ENCODE results near the gene ZBTB47.

Gene ZBTB47

GRCh38 chr3:42698216-42698910 lies 44.9 kb downstream of the ZBTB47 start:
- Histone ChIP-seq H3K4me3 (ENCODE audit: low read depth, low read length) (no peak overlapping the region), H3K27me3 (ENCODE audit: insufficient read depth, low read length) (no peaks in the 10 kb centered on the region), H3K14ac (ENCODE audit: low read length) (no peak overlapping the region), H3K18ac (ENCODE audit: low read length) (no peak overlapping the region), H2BK120ac (ENCODE audit: insufficient read depth, low read length, poor library complexity) (no peak overlapping the region), H3K79me1 (ENCODE audit: low read length) (no peaks in the 10 kb centered on the region), H2AK5ac (ENCODE audit: low read length) (no peak overlapping the region), H3K9ac (ENCODE audit: low read length) (no peak overlapping the region), H4K91ac (ENCODE audit: low read depth, low read length) (no peak overlapping the region), H3K9me3 (ENCODE audit: insufficient read depth, low read depth, low read length) (peaks cover 5% of the 10 kb centered on the region), H3K23ac (ENCODE audit: low read length) (no peak overlapping the region), H2AFZ (ENCODE audit: insufficient read depth, low read length, poor library complexity) (no peak overlapping the region), H4K12ac (ENCODE audit: low read depth, low read length) (no peak overlapping the region), H3K4ac (ENCODE audit: low read depth, low read length) (no peak overlapping the region), H2BK12ac (ENCODE audit: low read length) (no peak overlapping the region), H3K27ac (ENCODE audit: low read depth, low read length) (no peak overlapping the region), H4K8ac (ENCODE audit: low read depth, low read length) (no peak overlapping the region), H3K36me3 (ENCODE audit: control insufficient read depth in 1 of 2, insufficient read depth in 2 of 2, low read length in 2 of 2) (no peaks in the 10 kb centered on the region), H2BK5ac (ENCODE audit: low read depth, low read length, poor library complexity) (no peak overlapping the region), H3K79me2 (ENCODE audit: control insufficient read depth, insufficient read depth, low read length, poor library complexity) (no peaks in the 10 kb centered on the region), H3K4me1 (ENCODE audit: control insufficient read depth in 1 of 2, insufficient read depth in 2 of 2, low read length in 2 of 2) (no peaks in the 10 kb centered on the region), H3K4me2 (ENCODE audit: low read length) (no peak overlapping the region)
- WGBS (ENCODE audit: extremely low coverage, insufficient coverage, insufficient read length) = no CpG with 5 or more reads among the region's 7 CpGs
- DNase-seq = no peak

- Histone ChIP-seq H2AFZ (ENCODE audit: insufficient read depth, low read length, poor library complexity) (no peak overlapping the region), H3K4me2 (ENCODE audit: low read length) (no peak overlapping the region), H3K79me2 (ENCODE audit: control insufficient read depth, insufficient read depth, low read length, poor library complexity) (no peaks in the 10 kb centered on the region), H3K36me3 (ENCODE audit: control insufficient read depth in 1 of 2, insufficient read depth in 2 of 2, low read length in 2 of 2) (no peaks in the 10 kb centered on the region), H3K27ac (ENCODE audit: low read depth, low read length) (no peak overlapping the region), H3K4me1 (ENCODE audit: control insufficient read depth in 1 of 2, insufficient read depth in 2 of 2, low read length in 2 of 2) (no peaks in the 10 kb centered on the region), H3K14ac (ENCODE audit: low read length) (no peak overlapping the region), H3K4me3 (ENCODE audit: low read depth, low read length) (no peak overlapping the region), H3K79me1 (ENCODE audit: low read length) (no peaks in the 10 kb centered on the region), H3K9me3 (ENCODE audit: insufficient read depth, low read depth, low read length) (peaks cover 5% of the 10 kb centered on the region), H2BK12ac (ENCODE audit: low read length) (no peak overlapping the region), H3K9ac (ENCODE audit: low read length) (no peak overlapping the region), H4K91ac (ENCODE audit: low read depth, low read length) (no peak overlapping the region), H3K4ac (ENCODE audit: low read depth, low read length) (no peak overlapping the region), H2BK120ac (ENCODE audit: insufficient read depth, low read length, poor library complexity) (no peak overlapping the region), H2BK5ac (ENCODE audit: low read depth, low read length, poor library complexity) (no peak overlapping the region), H2AK5ac (ENCODE audit: low read length) (no peak overlapping the region), H4K8ac (ENCODE audit: low read depth, low read length) (no peak overlapping the region), H4K12ac (ENCODE audit: low read depth, low read length) (no peak overlapping the region), H3K23ac (ENCODE audit: low read length) (no peak overlapping the region), H3K18ac (ENCODE audit: low read length) (no peak overlapping the region), H3K27me3 (ENCODE audit: insufficient read depth, low read length) (no peaks in the 10 kb centered on the region)
- WGBS (ENCODE audit: extremely low coverage, insufficient coverage, insufficient read length) = no CpG with 5 or more reads among the region's 9 CpGs
- DNase-seq = no peak
Measured at GRCh38 chr3:42698911-42699230, 45.4 kb downstream of the ZBTB47 start.

GRCh38 chr3:42699511-42699971 lies 46.0 kb downstream of the ZBTB47 start:
- Histone ChIP-seq H3K79me1 (ENCODE audit: low read length) (no peaks in the 10 kb centered on the region), H3K4me1 (ENCODE audit: control insufficient read depth in 1 of 2, insufficient read depth in 2 of 2, low read length in 2 of 2) (no peaks in the 10 kb centered on the region), H2BK120ac (ENCODE audit: insufficient read depth, low read length, poor library complexity) (no peak overlapping the region), H3K4me2 (ENCODE audit: low read length) (no peak overlapping the region), H4K12ac (ENCODE audit: low read depth, low read length) (no peak overlapping the region), H3K9ac (ENCODE audit: low read length) (no peak overlapping the region), H3K36me3 (ENCODE audit: control insufficient read depth in 1 of 2, insufficient read depth in 2 of 2, low read length in 2 of 2) (no peaks in the 10 kb centered on the region), H2AFZ (ENCODE audit: insufficient read depth, low read length, poor library complexity) (no peak overlapping the region), H3K9me3 (ENCODE audit: insufficient read depth, low read depth, low read length) (peaks cover 5% of the 10 kb centered on the region), H4K8ac (ENCODE audit: low read depth, low read length) (no peak overlapping the region), H3K4ac (ENCODE audit: low read depth, low read length) (no peak overlapping the region), H2BK5ac (ENCODE audit: low read depth, low read length, poor library complexity) (no peak overlapping the region), H3K18ac (ENCODE audit: low read length) (no peak overlapping the region), H2AK5ac (ENCODE audit: low read length) (no peak overlapping the region), H3K27me3 (ENCODE audit: insufficient read depth, low read length) (no peaks in the 10 kb centered on the region), H3K79me2 (ENCODE audit: control insufficient read depth, insufficient read depth, low read length, poor library complexity) (no peaks in the 10 kb centered on the region), H3K14ac (ENCODE audit: low read length) (no peak overlapping the region), H3K4me3 (ENCODE audit: low read depth, low read length) (no peak overlapping the region), H3K27ac (ENCODE audit: low read depth, low read length) (no peak overlapping the region), H4K91ac (ENCODE audit: low read depth, low read length) (no peak overlapping the region), H3K23ac (ENCODE audit: low read length) (no peak overlapping the region), H2BK12ac (ENCODE audit: low read length) (no peak overlapping the region)
- DNase-seq = no peak
- no CpG with 5 or more reads among the region's 10 CpGs for WGBS (ENCODE audit: extremely low coverage, insufficient coverage, insufficient read length)

- H3K4ac ChIP-seq (ENCODE audit: low read depth, low read length) = no peak overlapping the region
- no peak overlapping the region for H3K9ac ChIP-seq (ENCODE audit: low read length)
- H2BK5ac ChIP-seq (ENCODE audit: low read depth, low read length, poor library complexity) = no peak overlapping the region
- H3K14ac ChIP-seq (ENCODE audit: low read length) = no peak overlapping the region
- H3K79me1 ChIP-seq (ENCODE audit: low read length) = no peaks in the 10 kb centered on the region
- H4K91ac ChIP-seq (ENCODE audit: low read depth, low read length) = no peak overlapping the region
- no peak overlapping the region for H4K12ac ChIP-seq (ENCODE audit: low read depth, low read length)
- H3K9me3 ChIP-seq (ENCODE audit: insufficient read depth, low read depth, low read length) = peaks cover 5% of the 10 kb centered on the region
- no peak overlapping the region for H3K23ac ChIP-seq (ENCODE audit: low read length)
- H3K27ac ChIP-seq (ENCODE audit: low read depth, low read length) = no peak overlapping the region
- no peak overlapping the region for H2AK5ac ChIP-seq (ENCODE audit: low read length)
- DNase-seq = no peak
- no peak overlapping the region for H2AFZ ChIP-seq (ENCODE audit: insufficient read depth, low read length, poor library complexity)
- no peaks in the 10 kb centered on the region for H3K79me2 ChIP-seq (ENCODE audit: control insufficient read depth, insufficient read depth, low read length, poor library complexity)
- no peaks in the 10 kb centered on the region for H3K4me1 ChIP-seq (ENCODE audit: control insufficient read depth in 1 of 2, insufficient read depth in 2 of 2, low read length in 2 of 2)
- H3K36me3 ChIP-seq (ENCODE audit: control insufficient read depth in 1 of 2, insufficient read depth in 2 of 2, low read length in 2 of 2) = no peaks in the 10 kb centered on the region
- H3K27me3 ChIP-seq (ENCODE audit: insufficient read depth, low read length) = no peaks in the 10 kb centered on the region
- no peak overlapping the region for H4K8ac ChIP-seq (ENCODE audit: low read depth, low read length)
- no peak overlapping the region for H3K4me2 ChIP-seq (ENCODE audit: low read length)
- no peak overlapping the region for H2BK120ac ChIP-seq (ENCODE audit: insufficient read depth, low read length, poor library complexity)
- no peak overlapping the region for H2BK12ac ChIP-seq (ENCODE audit: low read length)
- H3K18ac ChIP-seq (ENCODE audit: low read length) = no peak overlapping the region
- WGBS (ENCODE audit: extremely low coverage, insufficient coverage, insufficient read length) = no CpG with 5 or more reads among the region's 15 CpGs
- H3K4me3 ChIP-seq (ENCODE audit: low read depth, low read length) = no peak overlapping the region
Measured at GRCh38 chr3:42700366-42701288, 47.1 kb downstream of the ZBTB47 start.
